Central memory CD4-positive, alpha-beta T cell (primary cell): Measurements from ENCODE around the gene SLC2A8.
A peak's percentile ranks its signal among the peaks of the same experiment; 100 is the strongest.

ENCODE experiments used
- DNase-seq: peaks from one replicate; pipeline ENCODE4 v3.0.0; 2022

SLC2A8 gene

GRCh38 chr9:127404631-127405030 lies 7.7 kb downstream of the SLC2A8 start:
- no peak for DNase-seq

DNA sequence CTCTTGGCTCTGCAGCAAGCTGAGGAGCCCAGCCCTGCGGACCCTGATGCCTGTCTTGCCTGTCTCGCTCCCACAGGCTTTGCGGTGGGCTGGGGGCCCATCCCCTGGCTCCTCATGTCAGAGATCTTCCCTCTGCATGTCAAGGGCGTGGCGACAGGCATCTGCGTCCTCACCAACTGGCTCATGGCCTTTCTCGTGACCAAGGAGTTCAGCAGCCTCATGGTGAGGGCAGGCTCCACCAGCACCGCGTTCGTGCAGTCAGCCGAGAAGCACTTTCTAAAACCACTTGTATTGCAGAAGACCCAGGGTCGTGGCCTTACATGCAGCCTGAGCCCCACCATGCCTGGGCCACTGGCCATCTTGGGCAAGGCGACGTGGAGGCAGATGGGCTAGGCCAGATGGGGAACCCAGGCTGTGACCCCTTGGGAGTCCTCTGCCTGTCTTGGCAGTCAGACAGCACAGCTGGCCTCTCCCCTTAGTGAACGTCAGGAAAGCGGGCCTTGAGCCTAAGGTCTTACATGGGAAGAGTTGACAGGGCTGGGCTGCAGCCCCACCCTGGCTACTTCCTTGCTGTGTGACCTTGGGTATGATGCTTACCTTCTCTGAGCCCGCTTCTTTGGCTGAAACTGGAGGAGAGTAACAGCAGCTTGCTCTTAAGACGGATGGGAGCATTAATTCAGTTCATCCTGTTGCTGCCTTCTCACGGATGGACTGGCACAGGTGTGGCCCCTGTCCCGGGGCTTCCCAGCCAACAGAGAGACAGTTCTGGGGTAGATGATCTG lies 8.6 kb downstream of the SLC2A8 start:
- DNase-seq = no peak

GRCh38 chr9:127406799-127407491 lies 10.0 kb downstream of the SLC2A8 start:
- DNase-seq = no peak

- DNase-seq = no peak
These were observed 10.5 kb downstream of the SLC2A8 start for GRCh38 chr9:127407492-127407843.

GRCh38 chr9:127411122-127411521 lies 14.2 kb downstream of the SLC2A8 start:
- no peak for DNase-seq

DNA sequence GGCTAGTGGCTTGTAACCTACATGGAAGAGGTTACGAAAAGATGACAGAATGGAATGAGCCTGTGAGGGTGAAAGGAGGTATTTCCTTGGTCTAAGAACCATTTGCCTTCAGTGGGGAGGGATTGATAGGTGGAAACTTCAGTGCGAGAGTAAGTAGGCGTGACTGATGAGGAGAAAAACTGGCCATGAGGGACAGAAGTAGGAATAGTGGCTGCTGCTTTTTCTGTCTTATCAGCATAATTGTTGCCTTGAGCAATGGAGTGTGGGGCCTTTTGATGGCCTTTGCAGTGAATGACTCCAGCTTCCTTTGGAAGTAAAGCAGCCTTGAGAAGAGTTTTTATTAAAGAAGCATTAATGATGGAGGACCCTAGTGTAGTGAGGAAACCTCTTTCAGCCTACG lies 18.2 kb downstream of the SLC2A8 start:
- DNase-seq = no peak

- DNase-seq = no peak
These were observed 18.7 kb downstream of the SLC2A8 start for GRCh38 chr9:127415657-127416056.

DNA sequence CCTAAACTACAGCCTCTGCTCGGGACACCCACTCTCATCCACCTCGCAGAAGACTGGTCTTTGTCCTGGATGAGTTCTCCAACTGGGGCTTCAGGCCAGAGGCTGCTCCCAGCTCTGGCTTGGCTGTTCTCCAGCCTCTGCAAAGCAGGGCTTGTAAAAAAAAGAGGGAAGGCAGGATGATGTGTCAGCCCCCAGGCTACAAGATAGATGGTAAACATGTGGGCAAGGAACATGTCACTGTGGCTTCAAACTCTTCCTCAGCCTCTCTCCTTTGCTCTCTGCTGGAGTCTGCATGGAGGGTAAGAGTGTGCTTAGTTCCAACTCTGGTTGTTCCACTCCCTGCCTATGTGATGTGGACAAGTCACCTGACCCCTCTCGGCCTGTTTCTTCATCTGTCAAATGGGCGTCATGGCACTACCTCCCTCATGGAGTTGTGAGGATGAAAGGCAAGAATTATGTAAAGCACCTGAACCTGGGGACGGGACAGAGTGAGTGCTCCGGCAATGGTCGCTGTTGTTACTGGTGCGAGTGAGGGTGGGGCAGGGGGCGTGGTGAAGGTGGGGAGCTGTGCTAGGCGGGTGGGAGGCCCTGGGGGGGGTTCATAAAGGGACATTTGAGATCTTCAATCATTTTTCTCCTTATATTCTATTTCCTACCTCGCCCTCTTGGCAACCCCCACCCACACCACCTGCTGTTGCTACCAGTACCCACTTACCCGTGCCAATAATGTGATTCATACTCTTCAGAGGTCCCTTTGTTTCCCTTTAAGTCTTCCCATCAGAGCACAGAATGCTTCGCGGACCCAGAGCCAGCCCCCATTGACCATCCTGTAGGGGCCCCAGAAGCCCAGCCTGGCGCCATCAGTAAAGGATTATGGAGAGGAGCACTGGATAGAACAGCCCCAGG lies 20.4 kb downstream of the SLC2A8 start:
- DNase-seq = no peak

DNA sequence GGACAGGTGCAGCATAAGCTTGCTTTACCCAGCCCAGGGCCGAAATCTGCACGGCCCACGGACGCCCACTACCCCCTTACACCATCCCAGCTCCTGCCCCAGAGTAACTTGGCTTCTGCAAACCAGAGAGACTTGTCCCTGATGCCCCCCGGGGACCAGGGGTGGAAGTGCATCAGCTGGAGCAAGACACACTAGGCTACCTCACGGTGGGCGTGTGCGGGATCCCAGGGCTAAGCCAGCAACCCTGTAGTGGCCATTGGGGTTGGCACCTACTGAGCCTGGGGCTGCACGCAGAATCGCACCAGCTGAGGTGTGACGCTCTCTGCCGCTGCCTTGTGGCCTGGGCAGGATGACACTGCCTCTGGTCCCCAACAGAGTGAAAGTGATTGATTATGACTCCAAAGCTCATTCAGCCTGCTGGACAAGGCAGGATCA lies 21.1 kb downstream of the SLC2A8 start:
- peak; percentile 20 for DNase-seq

DNA sequence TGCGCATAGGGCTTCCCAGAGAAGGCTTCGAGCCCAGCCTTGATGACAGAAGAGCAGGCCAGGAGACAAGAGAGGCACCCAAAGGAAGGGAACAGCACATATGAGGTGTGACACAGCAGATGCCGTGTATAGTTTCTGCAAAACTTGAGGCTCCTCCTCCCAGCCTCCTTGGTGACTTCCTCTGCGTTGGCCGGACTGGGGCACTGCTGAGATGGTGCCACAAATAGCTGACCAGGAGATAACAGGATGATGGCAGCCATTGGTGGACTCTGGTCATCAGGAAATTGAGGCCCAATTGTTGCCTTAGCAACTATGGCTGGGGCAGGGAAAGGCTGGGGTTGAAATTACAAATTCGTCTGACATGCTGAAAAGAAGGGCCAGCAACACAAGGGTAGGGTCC lies 22.4 kb downstream of the SLC2A8 start:
- no peak for DNase-seq

- DNase-seq = no peak
These were observed 24.1 kb downstream of the SLC2A8 start for GRCh38 chr9:127421057-127421456.

DNA sequence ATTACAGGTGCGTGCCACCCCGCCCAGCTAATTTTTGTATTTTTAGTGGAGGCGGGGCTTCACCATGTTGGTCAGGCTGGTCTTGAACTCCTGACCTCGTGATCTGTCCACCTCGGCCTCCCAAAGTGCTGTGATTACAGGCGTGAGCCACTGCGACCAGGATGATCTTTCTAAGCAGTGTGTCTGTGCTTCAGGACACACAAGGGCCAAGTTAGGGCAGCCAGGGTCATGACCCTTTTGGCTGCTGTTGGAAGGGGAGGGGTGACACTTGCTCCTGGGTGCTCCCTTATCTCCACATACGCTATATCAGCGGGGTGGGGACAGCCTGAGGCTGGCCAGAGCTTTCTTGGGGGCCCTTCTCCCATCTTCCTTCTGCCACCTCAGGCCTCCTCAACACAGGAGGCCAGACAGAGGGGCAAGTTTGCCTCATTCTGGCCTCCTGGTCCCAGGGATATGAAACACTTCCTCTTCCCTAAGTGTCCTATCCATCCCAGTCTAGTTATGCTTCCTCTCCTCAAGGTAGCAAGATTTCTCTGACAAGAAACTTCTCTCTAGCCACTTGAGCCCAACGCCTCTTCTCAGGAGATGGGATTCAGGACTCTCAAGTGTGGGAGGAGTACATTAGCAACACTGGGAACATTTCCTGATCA lies 25.3 kb downstream of the SLC2A8 start:
- DNase-seq = no peak

- no peak for DNase-seq
These were observed 25.8 kb downstream of the SLC2A8 start for GRCh38 chr9:127422787-127423186.

DNA sequence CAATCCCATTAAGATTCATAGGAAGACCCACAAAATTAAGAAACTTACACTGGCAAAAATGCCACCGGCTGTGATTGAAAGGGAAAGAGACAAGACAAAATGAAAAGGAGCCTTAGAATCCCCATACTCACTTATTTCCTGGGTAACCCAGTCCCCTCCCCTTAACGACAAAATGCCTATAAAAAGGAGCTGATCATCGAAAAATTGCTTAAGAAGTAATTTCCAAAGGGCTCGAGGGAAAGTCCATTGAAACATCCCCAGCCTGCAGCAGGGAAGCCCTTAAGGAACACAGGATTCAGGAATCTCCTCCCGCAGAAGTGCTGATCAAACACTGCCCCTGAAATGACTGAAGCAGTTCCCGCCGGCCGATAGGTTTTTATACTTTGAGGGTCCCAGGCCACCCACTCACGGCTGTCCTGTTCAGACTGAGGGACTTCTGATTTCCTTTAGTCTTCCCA lies 26.5 kb downstream of the SLC2A8 start:
- no peak for DNase-seq

DNA sequence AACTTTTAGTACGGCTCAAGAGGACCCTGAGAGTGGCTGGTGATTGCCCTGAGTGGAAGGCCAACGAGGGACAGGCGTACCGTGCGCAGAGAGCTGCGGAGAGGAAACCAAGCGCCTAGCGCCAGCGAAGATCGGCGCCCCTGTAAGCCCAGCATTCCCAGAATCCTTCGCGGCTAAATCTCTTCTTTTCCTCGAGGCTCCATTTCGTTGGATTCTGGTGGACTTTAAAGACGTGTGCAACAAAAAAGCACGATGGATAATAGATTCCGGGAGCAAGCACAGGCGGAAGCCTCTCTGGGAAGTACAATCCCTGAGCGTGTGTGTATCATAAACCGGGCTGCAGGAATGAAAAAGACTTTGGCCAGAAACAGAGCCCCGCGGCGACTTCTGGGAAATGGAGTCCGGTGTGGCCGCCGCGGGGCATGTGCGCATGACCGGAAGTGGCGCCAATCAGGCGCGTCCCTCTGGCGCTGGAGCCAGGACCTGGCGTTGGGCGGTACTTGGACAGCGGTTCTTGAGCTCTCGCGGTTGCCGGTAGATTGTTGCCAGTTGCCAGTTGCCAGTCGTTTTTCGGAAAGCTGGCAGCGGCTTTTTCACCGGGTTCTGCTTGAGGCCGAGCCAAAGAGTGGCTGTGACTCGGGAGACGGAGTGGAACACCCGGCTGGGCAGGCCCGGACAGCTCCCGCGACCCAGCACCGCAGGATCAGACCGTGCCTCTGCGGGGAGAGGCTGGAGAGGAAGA lies 27.1 kb downstream of the SLC2A8 start, which contains the start of gene ZNF79:
TSS of gene ZNF79 (plus strand) at position 449 of the 742 bp plus-strand sequence. CDS start 406 bp downstream, outside the sequence.
- peak; percentile 87 for DNase-seq

- no peak for DNase-seq
These were observed 27.7 kb downstream of the SLC2A8 start for GRCh38 chr9:127424676-127424999.

DNA sequence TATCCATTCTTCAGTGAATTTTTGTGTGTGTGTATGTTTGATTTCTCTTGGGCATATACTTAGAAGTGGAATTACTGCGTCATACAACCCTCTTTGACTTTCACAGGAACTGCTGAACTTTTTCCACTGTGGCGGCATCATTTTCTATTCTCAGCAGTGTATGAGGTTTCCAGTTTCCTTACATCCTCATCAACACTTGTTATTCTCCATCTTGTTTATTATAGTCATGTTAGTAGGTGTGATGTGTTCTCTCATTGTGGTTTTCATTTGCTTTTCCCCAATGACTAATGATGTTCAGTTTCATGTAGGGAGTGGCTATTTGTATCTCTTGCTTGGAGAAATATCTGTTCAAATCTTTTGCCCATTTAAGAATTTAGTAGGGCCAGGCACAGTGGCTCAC lies 29.8 kb downstream of the SLC2A8 start:
- no peak for DNase-seq

DNA sequence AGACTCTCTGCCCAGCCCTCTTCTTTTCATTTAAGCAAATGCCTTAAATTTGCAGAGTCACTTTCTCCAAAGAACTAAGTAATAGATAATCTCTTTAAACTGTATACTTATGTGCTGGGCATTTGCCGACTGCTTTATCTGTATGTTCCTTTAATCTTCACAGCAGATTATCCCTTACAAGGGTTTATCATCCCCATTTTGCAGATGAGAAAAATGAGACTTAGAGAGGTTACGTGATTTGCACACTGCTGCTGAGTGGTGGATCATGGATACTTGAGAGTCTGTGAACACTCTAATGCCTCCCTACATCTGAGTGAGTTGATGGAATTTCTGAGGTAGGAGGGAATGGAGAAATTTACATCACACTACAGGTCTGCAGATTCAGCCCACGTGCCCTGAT lies 31.4 kb downstream of the SLC2A8 start:
- DNase-seq = no peak

DNA sequence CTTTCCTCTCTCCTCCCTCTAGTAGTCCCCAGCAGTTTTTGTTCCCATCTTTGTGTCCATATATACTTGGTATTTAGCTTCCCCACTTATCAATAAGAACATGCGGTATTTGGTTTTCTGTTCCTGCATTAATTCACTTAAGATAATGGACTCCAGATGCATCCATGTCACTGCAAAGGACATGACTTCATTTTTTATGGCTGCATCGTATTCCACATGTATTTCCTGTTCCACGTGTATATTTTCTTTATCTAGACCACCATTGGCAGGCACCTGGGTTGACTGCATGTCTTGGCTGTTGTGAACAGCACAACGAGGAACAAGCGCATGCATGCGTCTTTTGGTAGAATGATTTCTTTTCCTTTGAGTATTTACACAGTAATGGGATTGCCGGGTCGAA lies 33.4 kb downstream of the SLC2A8 start:
- no peak for DNase-seq

DNA sequence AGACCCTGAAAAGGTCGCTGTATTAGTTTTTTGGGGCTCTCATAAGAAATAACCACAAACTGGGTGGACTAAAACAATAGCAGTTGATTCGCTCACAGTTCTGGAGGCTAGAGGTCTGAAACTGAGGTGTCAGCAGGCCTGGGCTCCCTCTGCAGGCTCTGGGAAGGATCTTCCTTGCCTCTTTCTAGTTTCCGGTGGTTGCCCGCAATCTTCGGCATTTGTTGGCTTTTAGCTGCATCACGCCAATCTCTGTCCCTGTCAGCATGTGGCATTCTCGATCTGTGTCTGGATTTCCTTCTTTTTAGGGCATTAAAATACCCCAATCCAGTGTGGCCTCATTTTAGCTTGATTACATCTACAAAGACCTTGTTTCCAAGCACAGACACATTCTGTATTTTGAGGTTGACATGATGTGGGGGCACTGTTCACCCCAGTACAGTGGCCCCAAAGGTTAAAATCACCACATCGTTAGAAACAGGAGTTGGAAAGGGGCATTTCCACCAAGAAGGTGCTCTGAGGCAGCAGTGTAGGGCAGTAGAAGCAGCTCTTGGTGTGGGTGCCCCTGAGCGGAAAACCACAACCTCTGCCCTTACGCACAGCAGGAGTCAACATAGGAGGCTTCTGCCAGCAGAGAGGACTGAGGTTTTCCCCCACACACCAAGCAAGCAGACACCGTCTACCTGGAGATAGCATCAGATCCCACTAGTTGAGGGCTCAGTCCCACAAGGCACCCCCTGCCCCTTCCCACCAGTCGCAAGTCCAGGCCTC lies 40.7 kb downstream of the SLC2A8 start:
- DNase-seq = peak; percentile 42

DNA sequence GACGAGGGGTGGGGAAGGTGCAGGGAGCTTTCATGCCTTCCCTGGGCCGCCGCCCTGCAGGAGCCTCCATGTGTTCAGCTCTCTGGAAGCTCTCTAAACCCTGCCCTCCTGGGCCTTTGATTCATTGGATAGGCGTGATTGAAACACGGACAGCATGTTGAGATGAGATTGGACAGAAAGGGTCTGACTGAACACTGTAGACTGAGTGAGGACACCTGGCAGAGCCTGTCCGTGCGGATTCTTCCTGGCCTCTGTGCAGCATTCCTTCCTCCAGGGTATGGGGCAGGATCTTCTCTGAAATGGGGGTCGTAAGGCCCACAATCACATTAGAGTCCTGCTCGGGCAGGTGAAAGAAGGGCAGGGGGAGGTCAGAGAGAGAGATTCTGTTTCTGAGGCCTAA lies 41.4 kb downstream of the SLC2A8 start:
- no peak for DNase-seq
